ENCODE data around the gene KRTAP5-5. TPM values are rescaled to one million over a fixed set of nuclear protein-coding genes. Genes with fewer than 3 reads are reported as not detected.

The KRTAP5-5 gene
- total and polyA plus RNA-seq, 5 donors from 2014 or later = not detected

DNA sequence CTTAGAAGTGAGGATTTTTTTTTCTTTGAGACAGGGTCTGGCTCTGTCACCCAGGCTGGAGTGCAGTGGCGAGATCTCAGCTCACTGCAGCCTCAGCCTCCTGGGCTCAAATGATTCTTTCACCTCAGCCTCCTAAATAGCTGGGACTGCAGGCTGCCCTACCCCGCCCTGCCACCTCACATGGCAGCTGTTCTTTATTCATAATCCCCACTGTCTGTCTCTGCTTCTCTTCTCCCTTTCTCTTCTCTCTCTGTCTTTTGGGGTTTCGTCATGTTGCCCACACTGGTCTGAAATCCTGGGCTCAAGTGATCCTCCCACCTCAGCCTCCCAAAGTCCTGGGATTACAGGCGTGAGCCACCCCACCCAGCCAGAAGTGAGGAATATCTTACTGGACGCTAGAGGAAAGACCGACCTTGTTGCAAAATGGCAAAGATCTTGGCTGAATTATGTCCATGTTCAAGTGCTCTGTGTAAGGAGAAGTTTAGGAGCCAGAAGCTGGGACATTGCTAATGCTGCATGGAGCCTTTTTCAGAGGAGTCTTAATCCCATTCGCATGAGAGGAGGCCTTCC lies 21.9 kb downstream of the KRTAP5-5 start:
- ATAC-seq (ENCODE audit: low read depth in 2 of 2) = no peak
- Histone ChIP-seq H3K36me3 (ENCODE audit: control insufficient read depth, insufficient read depth, low read length) (no peaks in the 10 kb centered on the region), H3K4me3 (ENCODE audit: low read depth, low read length) (no peak overlapping the region), H3K9me3 (ENCODE audit: control insufficient read depth in 2 of 2, low read length in 2 of 2) (no peaks in the 10 kb centered on the region), H3K27me3 (ENCODE audit: control insufficient read depth, insufficient read depth, low read length) (no peaks in the 10 kb centered on the region), H3K27ac (ENCODE audit: insufficient read depth, low read length, poor library complexity, severe bottlenecking) (no peak overlapping the region), H3K4me1 (ENCODE audit: control insufficient read depth, insufficient read depth, low read length, poor library complexity, severe bottlenecking) (peaks cover 3% of the 10 kb centered on the region)
- H3K4me3 Mint-ChIP-seq = no peak overlapping the region
- DNase-seq = no peak
- H3K9me3 Mint-ChIP-seq = no peaks in the 10 kb centered on the region
- H3K4me1 Mint-ChIP-seq = no peaks in the 10 kb centered on the region
- H3K27me3 Mint-ChIP-seq = peaks cover 14% of the 10 kb centered on the region
- H3K27ac Mint-ChIP-seq = no peak overlapping the region
- H3K36me3 Mint-ChIP-seq = no peaks in the 10 kb centered on the region

DNA sequence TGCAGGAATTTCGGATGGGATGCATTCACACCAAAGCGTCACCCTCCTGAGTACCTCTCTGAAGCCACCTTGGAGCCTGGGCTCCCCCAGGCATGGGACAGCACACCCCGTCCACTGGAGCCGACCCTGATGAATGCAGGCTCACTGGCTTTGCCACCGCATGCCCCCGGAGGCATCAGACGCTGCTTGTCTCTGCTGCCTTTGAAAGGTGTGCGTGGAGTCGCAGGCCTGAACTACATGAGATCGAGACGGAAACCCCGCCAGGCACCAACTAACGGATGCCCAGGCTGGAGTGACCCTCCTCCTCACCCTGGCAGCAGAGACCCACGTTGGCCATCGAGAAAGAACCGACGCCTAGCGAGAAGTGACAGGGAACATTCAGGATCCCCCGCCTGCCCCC lies 22.5 kb downstream of the KRTAP5-5 start:
- no peak overlapping the region for H3K27ac Mint-ChIP-seq
- H3K9me3 Mint-ChIP-seq = no peaks in the 10 kb centered on the region
- ATAC-seq (ENCODE audit: low read depth in 2 of 2) (no peak), DNase-seq (no peak)
- Histone ChIP-seq H3K4me3 (ENCODE audit: low read depth, low read length) (no peak overlapping the region), H3K9me3 (ENCODE audit: control insufficient read depth in 2 of 2, low read length in 2 of 2) (no peaks in the 10 kb centered on the region), H3K36me3 (ENCODE audit: control insufficient read depth, insufficient read depth, low read length) (no peaks in the 10 kb centered on the region), H3K27me3 (ENCODE audit: control insufficient read depth, insufficient read depth, low read length) (no peaks in the 10 kb centered on the region), H3K4me1 (ENCODE audit: control insufficient read depth, insufficient read depth, low read length, poor library complexity, severe bottlenecking) (peaks cover 3% of the 10 kb centered on the region), H3K27ac (ENCODE audit: insufficient read depth, low read length, poor library complexity, severe bottlenecking) (no peak overlapping the region)
- H3K27me3 Mint-ChIP-seq = peaks cover 18% of the 10 kb centered on the region
- H3K4me1 Mint-ChIP-seq = no peaks in the 10 kb centered on the region
- H3K36me3 Mint-ChIP-seq = no peaks in the 10 kb centered on the region
- no peak overlapping the region for H3K4me3 Mint-ChIP-seq

DNA sequence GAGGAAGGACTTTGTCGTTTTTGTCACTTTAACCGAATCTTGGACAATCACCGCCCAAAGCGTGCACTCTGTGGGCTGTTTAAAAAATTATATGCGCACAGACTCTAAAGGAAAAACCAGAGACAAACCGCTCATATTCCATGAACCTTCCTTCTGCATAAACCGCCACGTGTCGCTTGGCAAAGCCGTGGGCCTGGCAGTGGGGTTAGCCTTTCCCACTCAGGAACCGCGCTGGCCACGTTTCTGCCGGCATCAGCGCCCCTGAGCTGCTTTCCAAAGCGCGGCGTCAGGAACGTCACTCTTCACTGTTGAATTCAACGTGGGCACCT lies 22.8 kb downstream of the KRTAP5-5 start:
- Mint-ChIP-seq H3K27me3 (peaks cover 18% of the 10 kb centered on the region), H3K4me1 (no peaks in the 10 kb centered on the region), H3K9me3 (no peaks in the 10 kb centered on the region), H3K4me3 (no peak overlapping the region), H3K36me3 (no peaks in the 10 kb centered on the region), H3K27ac (no peak overlapping the region)
- Histone ChIP-seq H3K27ac (ENCODE audit: insufficient read depth, low read length, poor library complexity, severe bottlenecking) (no peak overlapping the region), H3K4me1 (ENCODE audit: control insufficient read depth, insufficient read depth, low read length, poor library complexity, severe bottlenecking) (peaks cover 3% of the 10 kb centered on the region), H3K9me3 (ENCODE audit: control insufficient read depth in 2 of 2, low read length in 2 of 2) (no peaks in the 10 kb centered on the region), H3K27me3 (ENCODE audit: control insufficient read depth, insufficient read depth, low read length) (no peaks in the 10 kb centered on the region), H3K36me3 (ENCODE audit: control insufficient read depth, insufficient read depth, low read length) (no peaks in the 10 kb centered on the region), H3K4me3 (ENCODE audit: low read depth, low read length) (no peak overlapping the region)
- DNase-seq = no peak
- no peak for ATAC-seq (ENCODE audit: low read depth in 2 of 2)

DNA sequence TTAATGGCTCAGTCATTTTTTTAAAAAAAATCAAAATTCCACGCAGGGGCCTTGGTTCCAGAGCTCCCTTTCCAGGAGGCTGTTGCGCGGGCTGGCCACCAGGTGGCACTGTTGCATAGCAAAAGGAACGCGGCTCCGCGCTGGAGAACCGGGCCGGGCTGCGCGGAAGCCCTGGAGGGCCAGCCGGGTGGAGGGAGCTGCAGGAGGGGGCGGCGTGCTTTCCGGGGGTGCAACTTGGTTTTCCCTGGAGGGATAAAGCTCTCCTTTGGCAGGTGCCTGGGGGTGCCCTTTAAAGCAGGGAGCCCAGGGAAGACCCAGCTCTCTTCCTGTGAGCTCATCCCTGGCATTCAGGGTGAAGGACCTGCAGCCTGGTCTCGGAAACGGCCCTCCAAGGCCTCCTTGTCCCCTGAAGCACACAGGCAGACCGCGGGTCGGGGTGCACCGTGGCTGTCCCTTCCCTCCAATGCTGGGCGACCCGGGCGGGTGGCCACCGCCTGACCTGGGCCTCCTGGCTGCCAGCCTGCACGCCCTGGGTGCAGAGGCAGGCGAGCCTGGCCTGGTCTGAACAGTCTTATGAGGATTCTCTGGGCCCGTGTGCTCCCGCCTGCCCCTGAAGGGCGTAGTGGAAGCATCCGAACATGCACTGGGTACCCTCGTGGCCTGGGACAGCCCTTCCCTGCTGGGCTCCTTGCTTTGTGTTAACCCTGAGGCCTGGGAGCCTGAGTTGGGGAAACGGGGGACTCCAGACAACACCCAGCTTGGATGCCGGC lies 23.4 kb downstream of the KRTAP5-5 start:
- Mint-ChIP-seq H3K36me3 (no peaks in the 10 kb centered on the region), H3K27ac (no peak overlapping the region), H3K4me3 (no peak overlapping the region), H3K9me3 (no peaks in the 10 kb centered on the region), H3K4me1 (no peaks in the 10 kb centered on the region), H3K27me3 (peaks cover 18% of the 10 kb centered on the region)
- Histone ChIP-seq H3K36me3 (ENCODE audit: control insufficient read depth, insufficient read depth, low read length) (no peaks in the 10 kb centered on the region), H3K9me3 (ENCODE audit: control insufficient read depth in 2 of 2, low read length in 2 of 2) (no peaks in the 10 kb centered on the region), H3K27ac (ENCODE audit: insufficient read depth, low read length, poor library complexity, severe bottlenecking) (no peak overlapping the region), H3K4me3 (ENCODE audit: low read depth, low read length) (no peak overlapping the region), H3K27me3 (ENCODE audit: control insufficient read depth, insufficient read depth, low read length) (no peaks in the 10 kb centered on the region), H3K4me1 (ENCODE audit: control insufficient read depth, insufficient read depth, low read length, poor library complexity, severe bottlenecking) (peaks cover 3% of the 10 kb centered on the region)
- DNase-seq (peak; percentile 50 to 72 (median 65)), ATAC-seq (ENCODE audit: low read depth in 2 of 2) (peak; percentile 62 to 75)

DNA sequence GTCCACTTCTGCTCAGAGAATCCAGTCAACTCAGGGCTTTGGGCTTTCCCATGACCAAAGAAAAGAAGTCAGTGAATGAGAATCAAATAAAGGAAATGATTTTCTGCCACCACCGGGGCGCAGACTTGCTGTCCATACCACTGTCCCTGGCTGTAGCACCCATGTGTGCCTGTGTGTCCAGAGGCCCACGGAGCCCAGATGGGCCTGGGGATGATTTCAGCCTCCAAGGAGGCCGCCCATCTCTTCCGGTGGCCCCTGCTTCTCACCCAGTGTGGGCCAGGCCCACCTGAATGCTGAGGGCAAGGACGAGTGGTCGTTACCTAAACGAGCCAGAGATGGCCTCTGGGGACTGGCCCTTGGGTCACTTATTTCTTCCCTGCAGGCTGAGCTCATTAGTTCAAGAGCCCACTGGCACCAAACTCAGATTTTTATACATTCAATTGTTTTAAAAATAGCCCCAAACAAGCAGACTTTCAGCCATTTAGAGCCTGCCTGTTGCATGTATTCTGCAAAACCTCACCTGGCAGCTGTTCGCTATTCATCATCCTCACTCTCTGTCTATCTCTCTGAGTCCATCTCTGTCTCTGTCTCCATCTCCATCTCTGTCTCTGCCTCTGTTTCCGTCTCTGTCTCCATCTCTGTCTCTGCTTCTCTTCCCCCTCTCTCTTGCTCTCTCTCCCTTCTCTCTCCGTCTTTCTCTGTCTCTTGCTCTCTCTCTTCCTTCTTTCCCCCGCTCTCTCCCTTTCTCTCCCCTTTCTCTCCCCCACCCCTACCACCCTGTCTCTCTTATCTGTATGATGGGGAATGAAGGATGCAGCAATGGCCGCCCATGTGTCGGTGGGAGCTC lies 24.2 kb downstream of the KRTAP5-5 start:
- H3K36me3 Mint-ChIP-seq = no peaks in the 10 kb centered on the region
- Histone ChIP-seq H3K27ac (ENCODE audit: insufficient read depth, low read length, poor library complexity, severe bottlenecking) (no peak overlapping the region), H3K27me3 (ENCODE audit: control insufficient read depth, insufficient read depth, low read length) (no peaks in the 10 kb centered on the region), H3K9me3 (ENCODE audit: control insufficient read depth in 2 of 2, low read length in 2 of 2) (no peaks in the 10 kb centered on the region), H3K4me1 (ENCODE audit: control insufficient read depth, insufficient read depth, low read length, poor library complexity, severe bottlenecking) (peaks cover 3% of the 10 kb centered on the region), H3K4me3 (ENCODE audit: low read depth, low read length) (no peak overlapping the region), H3K36me3 (ENCODE audit: control insufficient read depth, insufficient read depth, low read length) (no peaks in the 10 kb centered on the region)
- H3K4me3 Mint-ChIP-seq = no peak overlapping the region
- no peaks in the 10 kb centered on the region for H3K9me3 Mint-ChIP-seq
- H3K27ac Mint-ChIP-seq = no peak overlapping the region
- H3K27me3 Mint-ChIP-seq = peaks cover 23% of the 10 kb centered on the region
- no peaks in the 10 kb centered on the region for H3K4me1 Mint-ChIP-seq
- ATAC-seq (ENCODE audit: low read depth in 2 of 2) = no peak
- DNase-seq = no peak

DNA sequence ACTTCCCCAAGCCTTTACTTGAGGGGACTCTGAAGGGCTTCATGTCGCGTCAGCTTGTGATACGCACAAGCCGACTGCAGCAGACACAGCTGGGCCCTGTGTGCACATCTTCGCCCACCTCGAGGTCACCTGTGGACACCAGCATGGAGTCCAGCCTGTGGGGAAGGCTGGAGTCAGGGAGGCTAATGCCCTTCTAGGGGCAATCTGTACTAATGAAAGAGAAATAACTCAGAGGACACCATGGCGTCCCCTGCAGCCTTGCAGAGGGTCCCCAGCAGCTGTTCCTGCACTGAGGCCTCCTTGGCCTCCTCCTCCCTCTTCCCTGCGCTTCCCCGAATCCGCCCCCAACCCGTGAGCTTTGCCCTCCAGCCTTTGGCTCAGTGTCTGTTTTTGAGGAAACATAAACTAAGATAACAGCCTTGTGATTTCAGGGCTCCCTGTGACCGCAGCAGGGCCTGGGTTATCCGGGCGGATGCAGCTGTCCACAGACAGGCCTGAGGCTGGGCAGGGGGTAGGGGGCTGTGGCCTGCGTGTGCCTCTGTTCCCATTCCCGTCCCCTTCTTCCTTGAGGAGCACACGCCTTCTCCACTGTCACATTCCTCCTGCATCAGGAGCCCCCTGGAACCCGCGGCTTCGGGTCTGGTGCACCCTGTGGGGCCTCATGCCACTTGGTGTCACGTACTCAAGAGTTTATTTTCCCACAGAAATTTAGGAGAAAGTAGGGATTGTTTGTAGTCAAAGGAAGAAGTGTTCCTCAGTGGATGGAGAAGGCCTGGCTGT lies 25.0 kb downstream of the KRTAP5-5 start:
- Mint-ChIP-seq H3K27me3 (peaks cover 31% of the 10 kb centered on the region), H3K9me3 (no peaks in the 10 kb centered on the region), H3K4me1 (peaks cover 0 to 4% (median under 1%) of the 10 kb centered on the region in 4 donors), H3K27ac (peak overlapping the region in 1 of 3 donors; percentile 88), H3K4me3 (no peak overlapping the region), H3K36me3 (no peaks in the 10 kb centered on the region)
- Histone ChIP-seq H3K9me3 (ENCODE audit: control insufficient read depth in 2 of 2, low read length in 2 of 2) (no peaks in the 10 kb centered on the region), H3K27ac (ENCODE audit: insufficient read depth, low read length, poor library complexity, severe bottlenecking) (no peak overlapping the region), H3K4me3 (ENCODE audit: low read depth, low read length) (no peak overlapping the region), H3K36me3 (ENCODE audit: control insufficient read depth, insufficient read depth, low read length) (no peaks in the 10 kb centered on the region), H3K27me3 (ENCODE audit: control insufficient read depth, insufficient read depth, low read length) (no peaks in the 10 kb centered on the region), H3K4me1 (ENCODE audit: control insufficient read depth, insufficient read depth, low read length, poor library complexity, severe bottlenecking) (peaks cover 3% of the 10 kb centered on the region)
- DNase-seq (no peak), ATAC-seq (ENCODE audit: low read depth in 2 of 2) (no peak)

DNA sequence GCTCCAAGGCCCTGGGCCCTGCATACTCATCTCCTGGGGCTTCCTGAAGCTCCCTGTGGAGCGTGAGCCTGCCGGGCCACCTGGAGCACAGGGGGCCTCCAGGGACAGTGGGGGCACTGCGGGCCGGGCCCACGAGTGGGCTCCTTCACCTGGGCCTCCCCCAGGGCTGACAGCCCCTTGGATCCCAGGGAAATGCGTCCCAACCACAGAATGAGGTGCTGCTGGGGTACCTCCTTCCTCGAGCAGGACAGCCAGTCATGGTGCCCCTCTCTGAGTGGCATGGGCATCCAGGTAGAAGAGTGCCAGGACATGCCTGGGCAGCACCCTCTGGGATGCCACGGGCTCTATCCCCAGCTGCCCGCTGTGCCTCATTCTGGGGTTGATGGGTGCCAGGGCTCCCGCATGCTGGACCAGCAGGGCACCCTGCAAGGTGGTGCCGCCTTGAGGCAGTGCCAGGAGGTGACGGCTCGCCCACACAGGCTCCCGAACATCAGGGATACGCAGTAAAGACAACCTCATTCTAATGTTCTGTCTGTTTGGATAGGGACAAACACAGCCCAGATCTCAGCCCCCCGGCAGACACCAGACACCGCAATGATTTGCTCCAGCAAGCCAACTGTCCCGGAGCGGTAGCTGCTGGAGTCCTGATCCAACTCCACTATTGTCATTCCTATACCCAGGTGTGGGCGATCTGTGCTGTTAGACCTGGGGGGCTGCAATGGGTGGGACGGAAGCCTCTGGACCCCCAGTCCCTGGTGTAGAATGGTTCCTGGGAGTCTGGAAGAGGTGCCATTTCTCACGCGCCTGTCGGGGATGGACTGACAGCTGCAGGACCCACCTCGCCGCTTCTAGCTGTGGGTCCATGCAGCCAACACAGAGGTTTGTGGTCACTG lies 25.8 kb downstream of the KRTAP5-5 start:
- Histone ChIP-seq H3K4me1 (ENCODE audit: control insufficient read depth, insufficient read depth, low read length, poor library complexity, severe bottlenecking) (peaks cover 3% of the 10 kb centered on the region), H3K4me3 (ENCODE audit: low read depth, low read length) (no peak overlapping the region), H3K36me3 (ENCODE audit: control insufficient read depth, insufficient read depth, low read length) (no peaks in the 10 kb centered on the region), H3K27ac (ENCODE audit: insufficient read depth, low read length, poor library complexity, severe bottlenecking) (no peak overlapping the region), H3K9me3 (ENCODE audit: control insufficient read depth in 2 of 2, low read length in 2 of 2) (no peaks in the 10 kb centered on the region), H3K27me3 (ENCODE audit: control insufficient read depth, insufficient read depth, low read length) (no peaks in the 10 kb centered on the region)
- no peaks in the 10 kb centered on the region for H3K36me3 Mint-ChIP-seq
- H3K27me3 Mint-ChIP-seq = peaks cover 39% of the 10 kb centered on the region
- ATAC-seq (ENCODE audit: low read depth in 2 of 2) (no peak), DNase-seq (no peak)
- no peak overlapping the region for H3K27ac Mint-ChIP-seq
- H3K9me3 Mint-ChIP-seq = no peaks in the 10 kb centered on the region
- no peak overlapping the region for H3K4me3 Mint-ChIP-seq
- peaks cover 0 to 10% (median 3%) of the 10 kb centered on the region in 4 donors for H3K4me1 Mint-ChIP-seq
